Stimulated activated CD4-positive, alpha-beta T cell treated with anti-CD3 and anti-CD28 coated beads, Interleukin-12 subunit alpha, Interleukin-12 subunit beta, amount 100 ng/mL, for 24 hours (primary cell): ENCODE results near the gene SELENOP.

Source experiments
- DNase-seq, 2 experiments: peaks; one replicate each; pipeline ENCODE4 v3.0.0-alpha.2; 2020; ENCODE audit warnings: low read depth in 2 of 2

The SELENOP gene

DNA sequence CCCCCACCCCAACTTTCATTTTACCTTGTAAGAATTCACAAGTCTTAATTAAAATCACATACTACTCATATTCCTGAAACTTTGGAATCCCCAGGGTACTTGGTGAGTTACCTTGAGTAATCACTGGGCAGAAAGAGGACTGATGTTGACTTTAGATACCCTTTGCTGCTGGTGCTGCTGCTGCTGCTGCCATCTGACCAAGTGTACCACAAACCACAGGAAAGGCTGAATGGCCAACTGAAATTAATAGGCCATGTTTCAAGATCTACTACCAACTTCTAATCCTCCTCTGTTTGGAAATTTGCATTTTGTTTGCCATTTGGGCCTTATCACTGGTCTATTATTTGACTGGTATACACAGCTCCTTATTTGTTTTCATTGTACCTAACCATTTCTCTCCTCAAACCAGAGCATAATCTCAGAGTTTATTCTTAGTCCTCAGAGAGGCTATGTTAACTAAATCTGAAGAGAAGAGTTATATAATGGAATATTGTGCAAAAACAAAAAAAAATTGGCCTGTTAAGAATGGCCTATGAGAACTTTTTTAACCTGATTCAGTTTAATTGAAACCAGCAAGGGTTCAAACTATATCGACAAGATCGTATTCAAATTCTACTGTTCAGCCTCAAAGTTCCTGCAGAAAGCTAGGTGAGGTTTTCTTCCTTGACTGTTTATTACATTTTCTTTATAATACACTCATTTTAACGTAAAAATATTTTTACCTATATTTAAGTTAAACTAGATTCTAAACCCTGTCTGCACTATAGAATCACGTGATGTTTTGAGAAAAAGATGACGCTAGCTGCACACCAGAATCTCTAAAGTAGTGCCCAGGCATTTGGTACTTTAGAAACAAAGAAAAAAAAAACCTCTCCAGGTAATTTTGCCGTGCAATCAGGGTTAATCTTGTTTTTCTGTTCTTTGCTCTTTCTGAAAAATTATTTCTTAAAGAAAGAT, 13.1 kb downstream of the SELENOP start:
- DNase-seq = no peak

DNA sequence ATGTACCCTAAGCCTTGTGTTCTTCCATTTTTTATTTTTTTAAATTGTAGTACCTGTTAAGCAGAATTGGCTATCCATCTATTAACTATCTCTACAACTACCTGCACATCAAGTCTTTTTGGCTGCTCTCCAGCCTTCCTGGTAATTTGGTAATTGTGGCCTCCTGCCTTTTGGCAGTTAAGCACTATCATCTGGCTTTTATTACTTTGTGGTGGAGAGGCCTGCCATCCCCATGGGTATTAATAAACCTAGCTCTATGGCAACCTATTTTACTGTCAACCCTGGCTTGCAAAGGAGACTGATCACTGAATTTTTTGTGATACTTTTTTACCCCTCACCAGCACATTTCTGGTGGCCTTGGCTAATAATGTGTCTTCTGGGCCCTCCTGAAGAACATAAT, 20.5 kb downstream of the SELENOP start:
- no peak for DNase-seq

DNA sequence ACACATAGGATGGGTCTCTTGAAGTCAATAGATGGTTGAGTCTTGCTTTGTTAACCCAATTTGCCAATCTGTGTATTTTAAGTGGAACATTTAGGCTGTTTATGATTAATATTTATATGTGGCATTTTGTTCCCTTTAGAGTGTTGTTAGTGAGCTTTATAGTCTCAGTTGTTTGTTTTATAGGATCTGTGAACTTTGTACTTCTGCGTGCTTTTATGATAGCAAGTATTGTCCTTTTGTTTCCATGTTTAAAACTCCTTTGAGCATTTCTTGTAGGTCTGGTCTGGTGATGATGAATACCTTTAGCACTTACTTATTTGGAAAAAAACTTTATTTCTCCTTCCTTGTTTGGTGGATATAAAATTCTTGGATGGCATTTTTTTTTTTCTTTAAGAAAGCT, 23.8 kb downstream of the SELENOP start:
- no peak for DNase-seq

DNA sequence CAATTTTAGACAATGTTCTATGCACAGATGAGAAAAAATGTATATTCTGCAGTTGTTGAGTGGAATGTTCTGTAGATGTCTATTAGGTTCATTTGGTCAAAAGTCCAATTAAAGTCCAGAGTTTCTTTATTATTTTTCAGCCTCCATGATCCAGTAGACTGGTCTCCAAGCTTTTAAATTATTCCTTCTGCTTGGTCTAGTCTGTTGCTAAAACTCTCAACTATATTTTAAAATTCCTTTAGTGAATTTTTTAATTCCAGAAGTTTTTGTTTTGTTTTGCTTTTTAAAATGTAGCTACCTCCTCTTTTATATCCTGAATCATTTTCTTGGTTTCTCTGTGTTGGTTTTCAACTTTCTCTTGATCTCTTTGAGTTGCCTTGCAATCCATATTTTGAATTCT, 24.6 kb downstream of the SELENOP start:
- DNase-seq = no peak

DNA sequence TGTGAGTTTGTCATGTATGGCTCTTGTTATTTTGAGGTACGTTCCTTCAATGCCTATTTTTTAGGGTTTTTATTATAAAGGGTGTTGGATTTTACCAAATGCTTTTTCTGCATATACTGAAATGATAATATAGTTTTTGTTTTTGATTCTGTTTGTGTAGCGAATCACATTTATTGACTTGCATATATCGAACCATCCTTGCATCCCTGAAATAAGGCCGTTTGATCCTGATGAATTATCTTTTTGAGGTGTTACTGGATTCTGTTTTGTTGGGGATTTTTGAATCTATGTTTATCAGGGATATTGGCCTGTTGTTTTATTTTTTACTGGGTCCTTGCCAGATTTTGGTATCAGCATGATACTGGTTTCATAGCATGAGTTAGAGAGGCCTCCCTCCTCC, 25.9 kb downstream of the SELENOP start:
- no peak for DNase-seq

DNA sequence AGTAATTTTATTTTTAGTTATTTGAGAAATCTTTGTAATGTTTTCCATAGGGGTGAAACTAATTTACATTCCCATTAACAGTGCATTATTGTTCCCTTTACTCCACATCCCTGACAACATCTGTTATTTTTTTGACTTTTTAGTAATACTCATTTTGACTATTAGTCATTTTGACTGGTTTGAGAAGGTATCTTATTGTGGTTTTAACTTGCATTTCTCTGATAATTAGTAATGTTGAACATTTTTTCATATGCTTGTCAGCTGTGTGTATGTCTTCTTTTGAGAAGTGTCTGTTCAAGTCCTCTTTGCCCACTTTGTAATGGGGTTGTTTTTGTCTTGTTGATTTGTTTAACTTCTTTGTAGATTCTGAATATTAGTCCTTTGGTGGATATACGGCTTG, 27.6 kb downstream of the SELENOP start:
- no peak for DNase-seq

DNA sequence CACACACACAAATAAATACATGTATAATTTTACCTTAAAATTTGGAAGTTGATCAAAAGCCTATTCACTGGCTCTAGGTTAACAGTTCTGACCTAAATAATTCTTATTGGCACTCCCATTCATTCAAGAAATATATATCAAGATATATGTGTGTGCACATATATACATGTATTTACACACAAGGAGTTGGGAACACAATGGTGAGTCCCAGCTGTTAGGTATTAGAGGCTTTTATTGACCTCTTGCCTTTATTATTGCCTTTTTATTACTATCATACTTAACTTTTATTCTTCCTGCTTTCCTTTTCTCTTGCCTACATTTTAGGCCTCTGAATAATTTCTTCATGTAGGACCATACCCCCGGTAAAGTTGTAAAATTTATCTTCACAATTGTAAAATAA, 30.1 kb downstream of the SELENOP start:
- DNase-seq = no peak

DNA sequence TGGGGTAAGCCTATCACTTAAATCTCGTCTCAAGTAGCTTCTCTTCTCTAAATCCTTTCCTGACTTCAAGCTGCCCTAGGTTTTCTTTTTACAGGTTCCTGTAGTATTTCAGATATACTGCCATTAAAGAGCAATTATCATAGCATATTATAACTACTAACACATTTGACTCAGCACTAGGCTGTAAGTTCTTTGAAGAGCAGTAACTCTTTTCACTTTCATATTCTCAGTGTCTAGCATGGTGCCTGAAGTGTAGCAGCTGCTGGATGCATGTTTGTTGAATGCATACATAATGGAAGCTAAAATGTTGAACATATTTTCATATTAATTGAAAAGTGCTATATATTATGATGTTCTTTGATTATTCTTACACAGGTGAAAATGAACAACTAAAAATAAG, 32.6 kb downstream of the SELENOP start:
- no peak for DNase-seq

DNA sequence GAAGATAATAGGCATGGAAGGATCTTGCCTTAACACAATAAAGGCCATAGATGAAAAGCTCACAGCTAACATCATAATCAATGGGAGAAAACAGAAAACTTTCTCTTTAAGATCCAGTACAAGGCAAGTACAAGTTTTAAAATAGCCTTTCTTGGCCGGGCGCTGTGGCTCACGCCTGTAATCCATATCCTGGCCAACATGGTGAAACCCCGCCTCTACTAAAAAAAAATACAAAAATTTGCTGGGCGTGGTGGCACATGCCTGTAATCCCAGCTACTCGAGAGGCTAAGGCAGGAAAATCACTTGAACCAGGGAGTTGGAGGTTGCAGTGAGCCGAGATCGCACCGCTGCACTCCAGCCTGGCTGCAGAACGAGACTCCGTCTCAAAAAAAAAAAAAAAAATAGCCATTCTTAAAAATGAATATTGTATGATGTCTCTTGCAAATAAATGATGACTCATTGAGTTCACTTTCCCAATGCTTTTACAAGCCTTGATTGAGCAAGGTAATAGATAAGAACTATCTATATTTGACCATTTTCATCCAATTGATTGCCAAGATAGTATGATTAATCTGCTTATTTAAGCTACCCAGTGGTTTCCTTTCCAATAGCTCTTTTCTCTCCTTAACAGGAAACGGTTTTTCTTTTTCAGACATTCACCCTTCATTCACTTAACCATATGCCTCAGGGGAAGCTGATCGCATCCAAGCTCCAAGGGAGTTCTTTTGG, 39.3 kb downstream of the SELENOP start:
- no peak for DNase-seq

DNA sequence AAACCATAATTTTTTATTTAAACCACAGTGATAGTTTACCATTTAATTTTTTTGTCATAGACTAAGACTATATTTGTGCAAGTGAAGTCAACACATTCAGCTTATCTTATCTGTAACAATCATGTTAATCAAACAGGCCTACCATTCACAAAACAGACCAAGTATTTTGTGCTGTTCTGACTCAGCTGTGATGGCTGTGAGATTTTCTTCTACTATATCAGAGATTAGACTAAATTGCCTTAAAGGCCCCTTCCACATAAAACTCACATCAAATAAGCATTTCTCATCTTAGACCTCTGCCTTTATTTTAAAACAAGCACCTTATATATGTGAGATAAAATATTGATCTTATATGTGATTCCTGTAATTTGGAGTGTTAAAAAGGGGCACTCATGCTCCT, 41.7 kb downstream of the SELENOP start:
- DNase-seq = no peak

DNA sequence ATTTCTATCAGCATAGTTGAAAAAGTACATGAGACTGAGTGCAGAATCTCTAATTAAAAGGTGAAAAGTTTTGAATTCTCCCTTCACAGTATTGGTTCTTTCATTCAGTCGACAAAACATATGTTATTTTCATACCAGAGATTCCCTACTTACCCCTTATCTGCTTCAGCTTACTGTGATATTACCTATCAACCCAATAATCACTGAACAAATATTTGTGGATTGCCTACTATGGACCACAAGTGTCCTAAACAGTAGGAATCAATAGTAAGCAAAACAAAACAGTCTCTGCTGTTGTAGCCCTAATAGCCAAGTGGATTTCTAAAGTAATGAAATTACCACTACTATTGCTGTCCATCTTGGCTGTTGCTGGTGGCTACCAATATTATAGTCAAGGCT, 43.6 kb downstream of the SELENOP start:
- DNase-seq = no peak

DNA sequence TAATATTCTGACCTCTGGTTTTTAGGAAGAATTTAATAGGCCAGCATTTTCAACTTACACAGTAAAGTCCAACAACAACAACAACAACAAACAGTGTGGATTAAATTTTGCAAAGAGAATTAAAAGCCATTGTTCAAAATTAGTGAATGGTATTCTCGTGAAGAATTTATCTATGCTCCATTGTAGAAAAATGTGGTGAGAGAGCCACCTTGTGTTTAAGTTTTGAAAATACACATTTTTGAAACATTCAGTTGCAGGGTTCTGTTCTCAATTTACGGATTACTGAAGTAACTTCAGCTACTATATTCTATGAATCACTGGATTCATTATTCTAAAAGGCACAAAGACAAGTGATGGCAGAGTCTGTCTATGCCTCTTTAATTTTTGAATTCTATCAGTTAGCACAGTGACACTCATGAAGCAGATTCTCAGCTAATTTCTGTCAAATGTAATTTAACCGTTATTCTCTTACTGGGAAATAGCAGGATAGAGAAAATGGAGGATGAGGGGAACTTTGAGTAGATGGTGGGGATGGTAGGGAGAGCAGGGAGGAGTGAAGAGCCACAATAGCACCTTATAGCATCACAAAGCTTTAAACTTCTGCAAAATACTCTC, 44.1 kb downstream of the SELENOP start:
- DNase-seq = no peak

DNA sequence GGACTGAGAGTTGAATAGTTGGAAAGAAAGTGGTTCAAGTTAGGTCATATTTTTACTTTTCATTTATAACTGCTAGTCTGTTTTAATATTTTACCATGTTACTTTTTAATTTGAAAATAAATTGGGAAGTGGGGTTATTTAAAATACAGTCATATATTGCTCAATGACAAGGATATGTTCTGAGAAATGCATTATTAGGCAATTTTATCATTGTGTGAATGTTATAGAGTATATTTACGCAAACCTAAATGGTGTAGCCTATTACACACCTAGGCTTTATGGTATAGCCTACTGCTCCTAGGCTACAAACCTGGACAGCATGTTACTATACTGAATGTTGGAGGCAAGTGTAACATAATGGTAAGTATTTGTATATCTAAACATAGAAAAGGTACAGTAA, 49.9 kb downstream of the SELENOP start:
- DNase-seq = no peak

DNA sequence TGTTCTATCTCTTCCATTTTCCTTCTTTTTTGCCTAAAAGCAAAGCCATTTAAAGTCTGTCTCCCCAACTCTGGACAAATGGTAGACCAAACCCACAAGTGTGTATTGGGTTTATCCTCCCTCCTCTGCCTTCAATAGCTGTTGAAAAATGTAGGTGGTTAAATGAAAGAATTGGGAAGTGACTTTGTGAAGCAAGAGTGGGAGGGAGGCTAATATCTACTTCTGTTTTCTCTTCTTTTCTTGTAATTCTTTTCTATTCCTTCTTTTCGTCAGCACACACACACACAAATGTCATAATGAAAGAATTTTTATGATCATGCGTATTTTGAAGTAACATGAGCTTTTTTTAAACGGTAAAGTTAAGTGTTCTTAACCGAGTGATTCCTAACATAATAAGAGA, 51.3 kb downstream of the SELENOP start:
- no peak for DNase-seq

DNA sequence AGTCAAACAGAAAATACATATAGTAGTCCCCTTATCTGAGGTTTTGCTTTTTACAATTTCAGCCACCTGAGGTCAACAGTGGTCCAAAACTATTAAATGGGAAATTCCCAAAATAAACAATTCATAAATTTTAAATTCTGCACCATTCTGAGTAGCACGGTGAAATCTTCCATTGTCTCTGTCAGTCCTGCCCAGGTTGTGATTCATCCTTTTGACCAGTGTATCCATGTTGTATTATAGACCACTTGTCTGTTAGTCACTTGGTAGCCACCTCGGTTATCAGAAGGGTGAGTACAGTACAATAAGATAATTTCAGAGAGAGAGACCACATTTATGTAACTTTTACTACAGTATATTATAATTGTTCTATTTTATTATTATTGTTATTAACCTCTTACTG, 52.2 kb downstream of the SELENOP start:
- no peak for DNase-seq

DNA sequence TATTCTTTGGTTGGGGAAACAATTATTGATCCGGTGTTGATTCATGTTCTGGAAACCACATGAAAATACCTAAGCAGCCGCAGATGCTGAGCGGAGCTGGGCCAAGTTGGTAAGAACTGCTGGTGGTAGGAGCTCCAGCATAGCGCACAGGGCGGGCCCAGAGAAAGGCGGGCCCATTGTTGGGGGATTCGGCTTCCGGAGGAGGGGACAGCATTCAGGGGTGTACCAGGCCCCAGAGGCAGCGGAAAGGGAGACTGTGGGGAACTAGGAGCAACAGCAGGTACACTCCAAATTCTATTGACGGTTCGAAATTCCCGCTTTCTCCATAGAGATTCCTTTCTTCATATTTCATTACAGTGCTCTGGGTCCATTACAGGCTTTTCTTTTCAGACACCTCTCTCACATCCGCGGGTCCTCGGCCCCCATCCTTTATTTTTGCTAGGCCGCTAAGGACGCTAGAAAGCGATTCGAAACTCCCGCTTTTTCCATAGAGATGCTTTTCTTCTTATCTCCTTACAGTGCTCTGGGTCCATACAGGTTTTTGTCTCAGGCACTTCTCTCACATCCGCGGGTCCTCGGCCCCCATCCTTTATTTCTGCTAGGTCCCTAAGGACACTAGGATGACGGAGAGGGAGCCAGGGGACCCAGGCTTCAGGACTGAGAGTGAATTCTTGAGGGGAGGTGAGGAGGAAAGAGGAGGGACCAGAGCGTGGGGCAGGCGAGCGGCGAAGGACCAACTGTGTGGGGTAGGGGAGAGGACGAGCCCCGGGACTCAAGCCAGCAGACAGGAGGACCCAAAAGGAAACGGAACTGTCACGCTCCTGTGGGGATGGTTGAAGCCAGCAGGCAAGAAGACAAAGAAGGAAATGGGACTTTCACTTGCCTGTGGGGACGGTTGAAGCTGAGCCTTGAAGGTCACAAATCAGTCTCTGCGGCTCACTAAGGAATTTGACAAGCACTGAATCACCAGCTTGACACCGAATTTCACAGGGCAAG, 54.8 kb downstream of the SELENOP start, which contains the start of gene CCDC152:
Gene CCDC152 (plus strand): TSS at position 213 of the 996 bp plus-strand sequence. CDS start 2,304 bp downstream, outside the sequence.
- peak; percentile 36 to 45 for DNase-seq

DNA sequence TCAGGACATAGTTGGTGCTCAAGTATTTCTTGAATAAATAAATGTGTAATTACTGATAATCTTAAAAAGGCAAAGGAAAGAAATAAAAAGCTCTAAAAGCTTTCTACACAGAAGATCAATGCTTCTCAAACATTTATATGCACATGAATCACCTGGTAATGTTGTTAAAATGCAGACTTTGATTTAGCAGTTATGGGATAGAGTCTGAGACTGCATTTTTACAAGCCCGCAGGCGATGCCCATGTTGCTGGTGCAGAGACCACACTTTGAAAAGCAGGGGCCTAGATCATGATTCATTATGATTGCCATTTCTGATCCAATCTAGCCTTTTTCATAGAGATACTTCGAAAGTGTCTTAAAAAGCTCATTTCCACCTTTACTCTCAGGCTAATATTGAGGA, 58.6 kb downstream of the SELENOP start:
- DNase-seq = no peak

DNA sequence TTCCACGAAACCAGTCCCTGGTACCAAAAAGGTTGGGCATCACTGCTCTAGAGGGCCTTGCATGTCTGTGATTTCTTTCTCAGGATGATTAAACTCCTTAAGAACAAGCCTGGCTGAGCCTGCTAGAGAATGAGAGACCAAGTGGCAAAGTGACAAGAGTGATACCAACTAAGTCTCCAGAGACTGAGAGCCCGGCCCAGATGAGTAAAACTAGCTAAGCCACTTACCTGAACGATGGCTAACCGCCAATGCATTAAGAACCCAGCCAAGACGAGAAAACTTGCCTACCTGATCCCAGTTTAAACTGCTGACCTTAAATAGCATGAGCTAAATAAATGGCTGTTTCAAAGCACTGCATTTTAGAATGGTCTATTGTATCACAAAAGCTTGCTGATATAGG, 60.6 kb downstream of the SELENOP start:
- no peak for DNase-seq

DNA sequence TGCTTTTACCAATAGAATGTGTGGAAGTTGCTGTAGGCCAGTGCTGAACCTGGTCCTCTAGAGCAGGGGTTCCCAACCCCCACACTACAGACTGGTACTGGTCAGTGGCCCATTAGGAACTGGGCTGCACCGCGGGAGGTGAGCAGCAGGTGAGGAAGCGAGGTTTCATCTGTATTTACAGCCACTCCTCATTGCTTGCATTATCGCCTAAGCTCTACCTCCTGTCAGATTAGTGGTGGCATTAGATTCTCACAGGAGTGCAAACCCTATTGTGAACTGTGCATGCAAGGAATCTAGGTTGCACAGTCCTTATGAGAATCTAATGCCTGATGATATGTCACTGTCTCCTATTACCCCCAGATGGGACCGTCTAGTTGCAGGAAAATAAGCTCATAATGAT, 61.2 kb downstream of the SELENOP start:
- no peak for DNase-seq
